ENCODE data around the gene DESI2. TPM values are rescaled to one million over a fixed set of nuclear protein-coding genes. Genes with fewer than 3 reads are reported as not detected.
"Not testable (repeated sequence)": the region's sequence is repeated elsewhere in the genome, so short reads cannot be mapped to it uniquely, and the experiment has no call there.

The DESI2 gene
- total RNA-seq, 1 donor from 2014 or later = 24.7 TPM

DNA sequence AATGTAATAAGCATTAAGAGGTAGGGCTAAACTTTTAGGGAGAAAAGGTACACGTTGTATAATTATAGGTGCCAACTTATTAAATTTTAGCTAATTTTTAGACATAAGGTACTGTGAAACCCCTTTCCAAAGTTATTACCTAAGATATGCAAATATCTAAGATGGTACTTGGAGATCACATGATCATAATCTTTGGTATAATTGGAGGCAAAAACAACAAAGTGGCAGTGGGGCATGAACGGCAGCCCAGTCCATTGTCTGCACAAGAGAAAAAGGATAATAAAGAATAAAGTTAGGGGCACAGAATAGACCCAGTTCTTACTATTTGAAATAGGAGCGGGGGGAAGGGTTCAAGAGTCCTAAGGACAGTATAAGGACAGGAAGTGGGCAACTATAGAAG is 51.2 kb downstream of the DESI2 start:
- intact Hi-C loops (cut with micrococcal nuclease) = no loop called here

GRCh38 chr1:244705261-244706234 is 52.6 kb downstream of the DESI2 start:
- intact Hi-C loops (cut with micrococcal nuclease) = no loop called here

DNA sequence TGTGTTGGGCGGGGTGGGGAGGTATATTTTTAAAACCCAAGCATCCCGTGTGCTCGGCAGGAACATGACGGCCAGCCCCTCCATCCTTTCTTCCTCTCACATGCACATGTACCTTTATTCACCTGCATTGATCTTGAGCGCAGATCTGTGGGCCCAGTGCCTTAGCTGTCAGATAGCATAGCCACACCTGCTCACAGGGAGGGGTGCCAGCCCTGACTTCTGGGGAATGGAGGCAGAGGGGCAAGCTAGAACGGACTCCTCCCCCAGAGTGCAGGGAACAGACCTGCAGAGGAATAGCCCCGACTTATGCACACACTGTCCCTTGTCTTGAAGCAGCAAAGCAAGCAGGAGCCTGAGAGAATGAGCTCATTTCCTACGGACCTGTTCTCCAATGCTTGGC is 56.1 kb downstream of the DESI2 start:
- intact Hi-C loops (cut with micrococcal nuclease) = no loop called here

- intact Hi-C loops (cut with micrococcal nuclease) = no loop called here
Measured at GRCh38 chr1:244709476-244710368, 56.8 kb downstream of the DESI2 start.

GRCh38 chr1:244710474-244711062 is 57.6 kb downstream of the DESI2 start:
- intact Hi-C loops (cut with micrococcal nuclease) = no loop called here

DNA sequence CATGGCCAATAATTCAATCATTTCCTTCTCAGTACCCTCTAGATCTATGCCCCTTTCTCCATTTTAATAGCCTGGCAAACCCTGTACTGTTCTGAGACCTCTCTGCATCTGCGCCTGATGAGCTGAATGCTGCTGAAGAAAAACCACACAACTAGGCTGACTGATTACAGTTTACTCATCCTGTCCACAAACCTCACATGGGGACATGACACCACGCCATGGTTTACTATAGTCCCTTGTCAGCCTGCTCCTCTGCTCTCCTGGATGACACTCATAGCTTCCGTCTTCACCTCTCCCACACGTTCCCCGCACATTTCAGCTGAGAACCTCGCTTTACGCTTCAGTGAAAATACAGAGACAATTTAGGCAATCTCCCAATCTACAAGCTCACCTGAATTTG is 59.7 kb downstream of the DESI2 start:
- intact Hi-C loops (cut with micrococcal nuclease) = no loop called here

- intact Hi-C loops (cut with micrococcal nuclease) = no loop called here
Measured at GRCh38 chr1:244713332-244713731, 60.4 kb downstream of the DESI2 start.

DNA sequence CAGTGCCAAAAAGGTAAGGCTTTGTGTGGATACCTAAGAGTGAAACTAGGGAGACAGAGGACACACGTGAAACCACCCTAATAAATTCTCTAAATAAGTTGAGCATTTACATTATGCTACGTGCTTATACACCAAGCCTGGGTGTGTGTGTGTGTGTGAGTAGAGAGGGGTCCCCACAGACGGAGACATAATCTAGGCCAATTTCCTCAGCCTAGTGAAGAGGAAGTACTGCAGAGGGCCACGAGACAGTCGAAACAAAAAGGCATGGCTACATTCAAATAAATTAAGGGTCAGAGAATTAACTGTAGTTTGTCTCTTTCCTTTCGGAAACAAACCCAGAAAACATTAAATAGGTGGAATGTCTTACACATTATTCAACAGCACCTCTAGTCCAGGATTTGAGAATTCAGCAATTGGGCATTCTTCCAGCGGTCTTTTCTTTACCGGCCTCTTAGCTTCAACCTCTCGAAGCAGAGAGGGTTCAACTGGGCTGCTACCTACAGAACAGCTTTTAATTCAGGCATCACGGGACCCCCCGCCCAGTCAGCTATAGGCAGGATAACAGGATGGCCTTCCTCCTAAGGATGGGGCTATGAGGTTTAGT is 75.0 kb downstream of the DESI2 start:
- intact Hi-C loops (cut with micrococcal nuclease) = loop anchor here (5.0 kb wide), 2 partner anchors 126 to 314 kb away; no protein-coding TSS in a partner anchor

DNA sequence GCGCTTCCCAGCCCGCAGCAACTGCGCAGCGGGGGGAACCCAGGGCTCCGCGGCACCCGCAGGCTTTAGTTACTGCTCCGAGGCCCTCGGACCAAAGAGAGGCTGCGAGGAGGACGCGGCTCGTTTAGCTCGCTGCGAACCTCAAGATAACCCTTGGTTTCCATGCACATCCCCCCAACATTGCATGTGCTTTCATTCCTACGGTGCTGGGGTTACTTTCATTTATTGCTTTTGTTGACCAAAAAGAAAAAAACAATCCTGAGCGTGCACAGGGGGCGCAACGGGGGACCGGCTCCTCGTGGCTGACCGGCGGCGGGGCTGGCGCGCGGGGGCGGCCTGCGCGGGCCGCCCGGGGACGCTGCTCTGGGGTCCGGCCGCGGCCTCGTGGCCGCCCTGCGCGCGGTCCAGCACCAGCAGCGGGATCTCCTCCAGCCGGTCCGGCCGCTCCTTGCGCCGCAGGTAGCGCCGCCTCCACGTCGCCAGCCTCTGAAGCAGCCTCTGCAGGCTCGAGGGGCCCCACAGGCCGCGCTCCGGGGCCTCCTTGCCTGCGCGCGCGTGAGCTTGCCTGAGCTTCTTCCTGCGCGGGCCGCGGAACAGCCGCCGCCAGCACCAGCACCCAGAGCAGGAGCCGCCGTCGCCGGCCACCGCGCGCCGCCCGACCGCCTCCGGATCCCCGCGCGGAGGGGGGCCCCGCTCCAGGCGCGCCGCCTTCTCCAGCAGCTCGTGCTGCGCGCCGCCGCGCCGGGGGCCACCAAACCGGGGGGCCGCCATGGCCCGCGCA is 77.4 kb downstream of the DESI2 start:
- intact Hi-C loops (cut with micrococcal nuclease) = no loop called here

DNA sequence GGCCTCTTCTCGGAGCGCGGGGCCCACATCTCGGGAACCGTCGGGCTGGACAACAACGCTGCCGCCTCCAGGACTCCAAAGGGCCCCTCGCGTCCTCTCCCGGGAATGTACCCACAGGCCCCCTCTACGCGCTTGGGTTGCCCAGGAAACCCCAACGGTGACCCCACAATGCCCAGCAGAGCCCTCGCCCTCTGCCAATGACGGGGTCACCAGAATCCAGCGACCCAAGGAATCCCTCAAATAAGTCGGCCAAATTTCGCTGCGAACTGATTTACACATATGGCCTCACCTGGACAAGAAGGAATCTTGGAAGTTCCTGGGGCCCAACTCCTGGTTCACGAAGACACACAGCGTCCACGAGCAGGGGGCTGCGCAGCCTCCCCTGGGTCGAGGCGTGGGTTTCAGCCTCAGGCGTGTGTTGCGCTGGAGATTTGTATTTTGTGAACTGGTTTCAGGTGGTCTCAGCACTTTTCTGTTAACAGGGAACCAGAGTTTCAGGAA is 78.1 kb downstream of the DESI2 start:
- intact Hi-C loops (cut with micrococcal nuclease) = no loop called here

- intact Hi-C loops (cut with micrococcal nuclease) = no loop called here
Measured at GRCh38 chr1:244731651-244732050, 78.7 kb downstream of the DESI2 start.

GRCh38 chr1:244732851-244733450 is 80.0 kb downstream of the DESI2 start:
- intact Hi-C loops (cut with micrococcal nuclease) = no loop called here

GRCh38 chr1:244735404-244735803 is 82.5 kb downstream of the DESI2 start:
- intact Hi-C loops (cut with micrococcal nuclease) = no loop called here

DNA sequence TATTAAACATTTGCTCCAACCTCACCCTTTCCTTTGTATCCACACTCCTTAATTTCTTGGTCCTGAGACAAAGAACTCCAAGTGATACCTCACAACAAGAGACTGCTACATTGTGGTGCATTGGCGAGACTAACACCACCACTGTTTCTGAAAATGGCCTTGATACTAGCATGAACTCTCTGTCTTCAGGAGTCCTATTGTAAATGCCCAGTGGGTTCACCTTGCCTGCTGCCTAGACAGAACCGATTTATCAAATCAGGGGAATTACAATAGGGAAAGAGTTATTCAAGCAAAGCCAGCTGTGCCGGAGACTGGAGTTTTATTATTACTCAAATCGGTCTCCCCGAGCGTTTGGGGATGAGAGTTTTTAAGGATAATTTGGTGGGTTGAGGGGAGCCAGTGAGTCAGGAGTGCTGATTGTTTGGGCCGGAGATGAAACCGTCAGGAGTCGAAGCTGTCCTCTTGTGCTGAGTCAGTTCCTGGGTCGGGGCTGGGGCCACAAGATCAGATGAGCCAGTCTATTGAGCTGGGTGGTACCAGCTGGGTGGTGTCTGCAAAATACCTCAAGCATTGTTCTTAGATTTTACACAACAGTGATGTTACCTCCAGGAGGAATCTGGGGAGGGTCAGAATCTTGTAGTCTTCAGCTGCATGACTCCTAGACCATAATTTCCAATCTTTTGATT is 83.1 kb downstream of the DESI2 start:
- intact Hi-C loops (cut with micrococcal nuclease) = no loop called here

DNA sequence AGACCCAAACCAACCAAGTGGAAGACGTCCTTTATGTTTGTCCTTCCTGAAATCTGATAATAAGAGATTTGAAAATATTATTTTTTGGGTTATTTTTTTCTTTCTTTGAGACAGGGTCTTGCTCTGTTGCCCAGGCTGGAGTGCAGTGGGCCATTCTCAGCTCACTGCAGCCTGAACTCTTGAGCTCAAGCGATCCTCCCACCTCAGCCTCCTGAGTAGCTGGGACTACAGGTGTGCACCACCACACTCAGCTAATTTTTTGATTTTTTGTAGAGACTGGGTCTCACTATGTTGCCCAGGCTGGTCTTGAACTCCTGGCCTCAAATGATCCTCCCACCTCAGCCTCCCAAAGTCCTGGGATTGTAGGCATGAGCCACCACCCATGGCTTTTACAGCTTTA is 86.2 kb downstream of the DESI2 start:
- intact Hi-C loops (cut with micrococcal nuclease) = not testable (repeated sequence)

DNA sequence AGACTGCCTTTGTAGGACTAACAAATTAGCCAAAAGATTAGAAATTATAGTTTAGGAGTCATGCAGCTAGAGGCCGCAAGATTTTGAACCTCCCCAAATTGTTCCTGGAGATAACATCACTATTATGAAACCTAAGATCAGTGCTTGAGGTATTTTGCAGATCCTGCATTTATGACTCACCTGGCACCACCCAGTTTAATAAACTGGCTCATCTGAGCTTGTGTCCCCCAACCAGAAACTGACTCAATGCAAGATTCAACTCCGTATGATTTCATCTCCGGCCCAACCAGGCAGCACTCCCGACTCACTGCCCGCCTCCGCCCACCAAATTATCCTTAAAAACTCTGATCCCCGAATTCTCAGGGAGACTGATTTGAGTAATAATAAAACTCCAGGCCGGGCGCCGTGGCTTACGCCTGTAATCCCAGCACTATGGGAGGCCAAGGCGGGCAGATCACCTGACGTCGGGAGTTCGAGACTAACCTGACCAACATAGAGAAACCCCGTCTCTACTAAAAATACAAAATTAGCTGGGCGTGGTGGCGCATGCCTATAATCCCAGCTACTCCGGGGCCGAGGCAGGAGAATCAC is 87.2 kb downstream of the DESI2 start:
- intact Hi-C loops (cut with micrococcal nuclease) = not testable (repeated sequence)

GRCh38 chr1:244741692-244742091 is 88.8 kb downstream of the DESI2 start:
- intact Hi-C loops (cut with micrococcal nuclease) = no loop called here

GRCh38 chr1:244749230-244750016 is 96.5 kb downstream of the DESI2 start:
- intact Hi-C loops (cut with micrococcal nuclease) = no loop called here
